ENCODE measurements around the gene FAM83B.

Gene FAM83B

DNA sequence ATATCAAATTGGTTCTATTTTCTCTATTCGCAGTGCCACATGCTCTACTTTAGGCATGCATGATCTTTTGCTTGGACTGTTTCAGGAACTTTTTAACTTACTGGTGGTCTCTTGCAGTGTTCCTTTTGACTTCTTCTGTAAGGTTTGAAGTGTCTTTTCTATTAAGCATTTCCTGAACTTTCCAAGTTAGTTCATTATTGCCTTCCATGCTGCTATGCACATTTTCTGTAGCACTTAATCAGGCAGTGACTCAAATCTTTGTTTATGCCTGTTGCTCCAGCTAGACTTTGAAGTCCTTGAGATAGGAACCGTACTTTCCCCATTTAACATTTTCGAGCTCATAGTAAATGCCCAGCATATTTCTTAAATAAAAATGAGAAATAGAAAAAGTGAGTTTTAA, 52.2 kb downstream of the FAM83B start:
- TF ChIP-seq CEBPB (IDR thresholded peaks at IDR 0.05) (no peak), TEAD4 (IDR thresholded peaks at IDR 0.05) (no peak), TCF12 (IDR thresholded peaks at IDR 0.05; ENCODE audit: low read depth) (no peak), CREB1 (IDR thresholded peaks at IDR 0.05; ENCODE audit: low read depth) (no peak), ZBTB7A (IDR thresholded peaks at IDR 0.05; ENCODE audit: low read depth) (no peak)
- TF ChIP-seq, protein P1, sequence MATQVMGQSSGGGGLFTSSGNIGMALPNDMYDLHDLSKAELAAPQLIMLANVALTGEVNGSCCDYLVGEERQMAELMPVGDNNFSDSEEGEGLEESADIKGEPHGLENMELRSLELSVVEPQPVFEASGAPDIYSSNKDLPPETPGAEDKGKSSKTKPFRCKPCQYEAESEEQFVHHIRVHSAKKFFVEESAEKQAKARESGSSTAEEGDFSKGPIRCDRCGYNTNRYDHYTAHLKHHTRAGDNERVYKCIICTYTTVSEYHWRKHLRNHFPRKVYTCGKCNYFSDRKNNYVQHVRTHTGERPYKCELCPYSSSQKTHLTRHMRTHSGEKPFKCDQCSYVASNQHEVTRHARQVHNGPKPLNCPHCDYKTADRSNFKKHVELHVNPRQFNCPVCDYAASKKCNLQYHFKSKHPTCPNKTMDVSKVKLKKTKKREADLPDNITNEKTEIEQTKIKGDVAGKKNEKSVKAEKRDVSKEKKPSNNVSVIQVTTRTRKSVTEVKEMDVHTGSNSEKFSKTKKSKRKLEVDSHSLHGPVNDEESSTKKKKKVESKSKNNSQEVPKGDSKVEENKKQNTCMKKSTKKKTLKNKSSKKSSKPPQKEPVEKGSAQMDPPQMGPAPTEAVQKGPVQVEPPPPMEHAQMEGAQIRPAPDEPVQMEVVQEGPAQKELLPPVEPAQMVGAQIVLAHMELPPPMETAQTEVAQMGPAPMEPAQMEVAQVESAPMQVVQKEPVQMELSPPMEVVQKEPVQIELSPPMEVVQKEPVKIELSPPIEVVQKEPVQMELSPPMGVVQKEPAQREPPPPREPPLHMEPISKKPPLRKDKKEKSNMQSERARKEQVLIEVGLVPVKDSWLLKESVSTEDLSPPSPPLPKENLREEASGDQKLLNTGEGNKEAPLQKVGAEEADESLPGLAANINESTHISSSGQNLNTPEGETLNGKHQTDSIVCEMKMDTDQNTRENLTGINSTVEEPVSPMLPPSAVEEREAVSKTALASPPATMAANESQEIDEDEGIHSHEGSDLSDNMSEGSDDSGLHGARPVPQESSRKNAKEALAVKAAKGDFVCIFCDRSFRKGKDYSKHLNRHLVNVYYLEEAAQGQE (IDR thresholded peaks at IDR 0.05; ENCODE audit: low read depth) = no peak

DNA sequence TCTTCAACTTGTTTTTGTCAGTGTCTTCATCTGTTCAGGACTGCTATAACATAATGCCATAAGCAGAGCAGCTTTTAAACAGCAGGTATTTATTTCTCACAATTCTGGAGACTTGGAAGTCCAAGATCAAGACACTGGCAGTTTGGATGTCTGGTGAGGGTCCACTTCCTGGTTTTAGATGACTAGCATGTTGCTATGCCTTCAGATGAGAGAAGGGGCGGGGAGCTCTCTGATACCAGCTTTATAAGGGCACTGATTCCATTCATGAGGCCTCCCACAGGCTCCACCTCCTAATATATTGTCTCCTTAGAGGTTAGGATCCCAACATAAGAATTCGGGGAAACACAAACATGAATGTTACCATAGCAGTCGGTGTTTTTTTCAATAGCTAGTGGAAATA, 52.9 kb downstream of the FAM83B start:
- TF ChIP-seq EGR1 (IDR thresholded peaks at IDR 0.05) = no peak
- TF ChIP-seq TCF12 (IDR thresholded peaks at IDR 0.05; ENCODE audit: low read depth) = no peak
- TF ChIP-seq, protein P2, sequence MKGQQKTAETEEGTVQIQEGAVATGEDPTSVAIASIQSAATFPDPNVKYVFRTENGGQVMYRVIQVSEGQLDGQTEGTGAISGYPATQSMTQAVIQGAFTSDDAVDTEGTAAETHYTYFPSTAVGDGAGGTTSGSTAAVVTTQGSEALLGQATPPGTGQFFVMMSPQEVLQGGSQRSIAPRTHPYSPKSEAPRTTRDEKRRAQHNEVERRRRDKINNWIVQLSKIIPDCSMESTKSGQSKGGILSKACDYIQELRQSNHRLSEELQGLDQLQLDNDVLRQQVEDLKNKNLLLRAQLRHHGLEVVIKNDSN (IDR thresholded peaks at IDR 0.05) = no peak
- no peak for TF ChIP-seq FOXM1 (IDR thresholded peaks at IDR 0.05; ENCODE audit: borderline replicate concordance, low read depth)
- TF ChIP-seq, protein P1 (IDR thresholded peaks at IDR 0.05; ENCODE audit: low read depth) = no peak
- no peak for TF ChIP-seq ZBTB7A (IDR thresholded peaks at IDR 0.05; ENCODE audit: low read depth)
- no peak for TF ChIP-seq YY1 (IDR thresholded peaks at IDR 0.05; ENCODE audit: low read depth)
- TF ChIP-seq TEAD4 (IDR thresholded peaks at IDR 0.05) = no peak
- no peak for TF ChIP-seq EP300 (IDR thresholded peaks at IDR 0.05; ENCODE audit: borderline replicate concordance)
- no peak for TF ChIP-seq CEBPB (IDR thresholded peaks at IDR 0.05)
- TF ChIP-seq CREB1 (IDR thresholded peaks at IDR 0.05; ENCODE audit: low read depth) = no peak
- TF ChIP-seq TAF1 (IDR thresholded peaks at IDR 0.05; ENCODE audit: low read depth) = no peak

DNA sequence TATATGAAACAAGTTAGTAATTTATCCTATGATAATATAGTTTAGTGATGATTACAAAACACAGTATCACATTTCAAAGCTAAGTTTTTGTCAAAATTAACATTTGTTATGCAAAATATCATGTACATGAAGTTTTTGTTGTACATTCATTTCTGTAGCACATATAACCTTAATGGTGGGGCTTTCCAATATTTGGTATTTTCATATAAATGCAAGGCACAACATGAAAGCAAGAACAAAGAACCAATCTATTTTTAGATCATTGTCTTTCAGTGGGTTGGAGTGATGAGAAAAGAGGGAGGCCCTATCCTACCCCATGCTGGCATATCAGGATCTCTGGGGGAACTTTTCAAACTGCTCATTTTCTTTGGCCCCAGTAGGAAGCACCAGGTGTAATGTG, 53.4 kb downstream of the FAM83B start:
- no peak for TF ChIP-seq RAD21 (IDR thresholded peaks at IDR 0.05; ENCODE audit: low read depth)
- no peak for TF ChIP-seq FOXM1 (IDR thresholded peaks at IDR 0.05; ENCODE audit: borderline replicate concordance, low read depth)
- no peak for TF ChIP-seq TAF1 (IDR thresholded peaks at IDR 0.05; ENCODE audit: low read depth)

DNA sequence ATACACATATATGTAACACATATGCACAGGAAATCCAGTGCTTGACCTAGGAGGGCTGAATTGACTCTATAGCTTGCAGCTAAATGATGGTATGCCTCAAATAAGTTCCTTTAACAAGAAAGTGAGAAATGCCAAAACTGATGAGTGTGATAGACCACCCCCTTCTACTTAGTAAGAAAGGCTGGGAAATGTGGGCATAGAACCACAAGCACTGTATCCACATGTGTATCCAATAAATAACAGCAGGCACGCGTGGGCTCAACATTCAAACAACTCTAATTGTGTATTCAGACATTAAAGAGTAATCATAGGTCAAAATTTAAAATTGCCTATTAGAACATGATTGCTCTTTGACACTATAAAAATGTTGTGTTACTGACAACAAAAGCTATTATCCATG, 54.1 kb downstream of the FAM83B start:
- no peak for TF ChIP-seq TAF1 (IDR thresholded peaks at IDR 0.05; ENCODE audit: low read depth)
- TF ChIP-seq ZBTB7A (IDR thresholded peaks at IDR 0.05; ENCODE audit: low read depth) = no peak
- TF ChIP-seq, protein P1 (IDR thresholded peaks at IDR 0.05; ENCODE audit: low read depth) = no peak
- TF ChIP-seq EP300 (IDR thresholded peaks at IDR 0.05; ENCODE audit: borderline replicate concordance) = no peak
- TF ChIP-seq, protein P3, sequence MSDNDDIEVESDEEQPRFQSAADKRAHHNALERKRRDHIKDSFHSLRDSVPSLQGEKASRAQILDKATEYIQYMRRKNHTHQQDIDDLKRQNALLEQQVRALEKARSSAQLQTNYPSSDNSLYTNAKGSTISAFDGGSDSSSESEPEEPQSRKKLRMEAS (IDR thresholded peaks at IDR 0.05) = no peak
- TF ChIP-seq TEAD4 (IDR thresholded peaks at IDR 0.05) = no peak
- TF ChIP-seq CEBPB (IDR thresholded peaks at IDR 0.05) = no peak

DNA sequence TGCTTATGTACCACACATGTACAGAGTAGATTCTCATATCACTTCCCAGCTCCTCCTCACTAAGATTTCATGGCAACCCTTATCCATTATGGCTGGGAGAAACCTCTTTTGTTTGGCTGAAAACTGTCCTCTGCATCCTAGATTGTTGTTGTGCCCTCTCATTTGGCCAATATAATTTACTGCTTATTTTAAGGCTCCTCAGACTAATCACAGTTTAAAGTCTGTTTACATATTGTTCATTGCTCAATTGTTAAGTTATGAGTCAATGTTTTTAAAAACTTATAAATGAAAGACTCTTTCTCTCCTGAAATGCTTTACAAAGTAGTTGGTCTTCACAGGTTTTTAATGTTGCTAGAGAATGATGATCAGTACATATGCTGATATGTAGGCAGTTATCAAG, 57.3 kb downstream of the FAM83B start:
- TF ChIP-seq CREB1 (IDR thresholded peaks at IDR 0.05; ENCODE audit: low read depth) (no peak), TCF12 (IDR thresholded peaks at IDR 0.05; ENCODE audit: low read depth) (no peak), CEBPB (IDR thresholded peaks at IDR 0.05) (no peak), ZBTB7A (IDR thresholded peaks at IDR 0.05; ENCODE audit: low read depth) (no peak), EGR1 (IDR thresholded peaks at IDR 0.05) (no peak)
- TF ChIP-seq, protein P3 (IDR thresholded peaks at IDR 0.05) = no peak

DNA sequence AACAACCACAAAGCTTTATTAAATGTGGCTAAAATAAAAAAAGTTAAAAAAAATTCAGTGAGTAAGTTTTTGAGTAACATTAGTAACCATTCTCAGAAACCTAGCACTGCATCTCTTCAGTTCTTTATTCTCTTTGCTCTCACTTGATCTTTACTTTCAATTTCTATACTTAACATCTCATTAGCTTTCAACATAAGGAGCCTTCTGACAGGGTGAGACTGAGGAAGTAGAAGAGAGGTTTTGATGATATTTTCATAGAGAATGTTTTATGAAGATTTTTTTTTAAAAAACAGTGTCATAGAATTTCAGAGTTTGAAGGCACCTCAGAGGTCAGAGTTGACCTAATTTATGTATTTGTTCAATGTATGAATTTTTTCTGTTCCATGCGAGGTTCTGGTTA, 60.8 kb downstream of the FAM83B start:
- TF ChIP-seq CREB1 (IDR thresholded peaks at IDR 0.05; ENCODE audit: low read depth) = no peak
- TF ChIP-seq, protein P3 (IDR thresholded peaks at IDR 0.05) = no peak
- no peak for TF ChIP-seq TAF1 (IDR thresholded peaks at IDR 0.05; ENCODE audit: low read depth)
- TF ChIP-seq, protein P1 (IDR thresholded peaks at IDR 0.05; ENCODE audit: low read depth) = no peak
- TF ChIP-seq TCF12 (IDR thresholded peaks at IDR 0.05; ENCODE audit: low read depth) = no peak
- TF ChIP-seq, protein P2 (IDR thresholded peaks at IDR 0.05) = no peak
- TF ChIP-seq EGR1 (IDR thresholded peaks at IDR 0.05) = no peak
- no peak for TF ChIP-seq FOXM1 (IDR thresholded peaks at IDR 0.05; ENCODE audit: borderline replicate concordance, low read depth)
- no peak for TF ChIP-seq CEBPB (IDR thresholded peaks at IDR 0.05)
- TF ChIP-seq EP300 (IDR thresholded peaks at IDR 0.05; ENCODE audit: borderline replicate concordance) = no peak
- no peak for TF ChIP-seq TEAD4 (IDR thresholded peaks at IDR 0.05)
- TF ChIP-seq RAD21 (IDR thresholded peaks at IDR 0.05; ENCODE audit: low read depth) = no peak
- TF ChIP-seq ZBTB7A (IDR thresholded peaks at IDR 0.05; ENCODE audit: low read depth) = no peak
- no peak for TF ChIP-seq YY1 (IDR thresholded peaks at IDR 0.05; ENCODE audit: low read depth)
- no peak for TF ChIP-seq NFIC (IDR thresholded peaks at IDR 0.05)
